Mesendoderm (in vitro differentiated cells): Measurements from ENCODE around the gene ZNF132.

Experiments used
- DNase-seq: peaks from one replicate; pipeline ENCODE4 v3.0.0; 2013
- H2AK5ac ChIP-seq: 2 replicates; pipeline ENCODE4 v1.6.1; 2013; ENCODE audit warnings: low read length, inconsistent platforms
- H2BK120ac ChIP-seq: 2 replicates; pipeline ENCODE4 v1.6.1; 2013; ENCODE audit warnings: low read depth, mild to moderate bottlenecking, low read length, moderate library complexity, mixed read lengths
- H2BK15ac ChIP-seq: replicated peaks from 2 replicates; pipeline ENCODE4 v1.6.1; 2013; ENCODE audit warnings: low read depth, mild to moderate bottlenecking, moderate library complexity
- H2BK5ac ChIP-seq: 2 replicates; pipeline ENCODE4 v1.6.1; 2013; ENCODE audit warnings: low read length, inconsistent platforms
- H3K18ac ChIP-seq: 2 replicates; pipeline ENCODE4 v1.6.1; 2013; ENCODE audit warnings: mild to moderate bottlenecking, low read length, mixed read lengths
- H3K23ac ChIP-seq: one replicate; pipeline ENCODE4 v1.6.1; 2013; ENCODE audit warnings: low read length
- H3K27ac ChIP-seq: 2 replicates; pipeline ENCODE4 v1.5.1; 2013; ENCODE audit warnings: low read depth, mild to moderate bottlenecking, inconsistent platforms, low read length, moderate library complexity
- H3K27me3 ChIP-seq: 2 replicates; pipeline ENCODE4 v1.6.1; 2013; ENCODE audit warnings: low read length, control low read depth, mild to moderate bottlenecking, inconsistent platforms; ENCODE audit not compliant: insufficient read depth, poor library complexity
- H3K36me3 ChIP-seq: 2 replicates; pipeline ENCODE4 v1.6.1; 2013; ENCODE audit warnings: low read length, inconsistent platforms; ENCODE audit not compliant: control insufficient read depth, insufficient read depth
- H3K4ac ChIP-seq: one replicate; pipeline ENCODE4 v1.6.1; 2013; ENCODE audit warnings: low read depth, mild to moderate bottlenecking, low read length, moderate library complexity
- H3K4me1 ChIP-seq: 2 replicates; pipeline ENCODE4 v1.6.1; 2013; ENCODE audit warnings: low read depth, low read length, inconsistent platforms; ENCODE audit not compliant: control insufficient read depth
- H3K4me2 ChIP-seq: 2 replicates; pipeline ENCODE4 v1.6.1; 2013; ENCODE audit warnings: low read length
- H3K4me3 ChIP-seq: 2 replicates; pipeline ENCODE4 v1.5.1; 2013; ENCODE audit warnings: mild to moderate bottlenecking, low read length
- H3K56ac ChIP-seq: one replicate; pipeline ENCODE4 v1.6.1; 2013; ENCODE audit warnings: low read length
- H3K79me1 ChIP-seq: 2 replicates; pipeline ENCODE4 v1.6.1; 2013; ENCODE audit warnings: low read length, inconsistent platforms
- H3K79me2 ChIP-seq: 2 replicates; pipeline ENCODE4 v1.6.1; 2013; ENCODE audit warnings: mild to moderate bottlenecking, low read length; ENCODE audit not compliant: control insufficient read depth, insufficient read depth
- H3K9ac ChIP-seq: 2 replicates; pipeline ENCODE4 v1.6.1; 2013; ENCODE audit warnings: low read length, inconsistent platforms
- H4K5ac ChIP-seq: one replicate; pipeline ENCODE4 v1.6.1; 2013; ENCODE audit warnings: low read length
- H4K8ac ChIP-seq: one replicate; pipeline ENCODE4 v1.6.1; 2013; ENCODE audit warnings: low read depth, mild to moderate bottlenecking, control low read depth, low read length, moderate library complexity
- WGBS: extraction: QIAGEN DNeasy Blood & Tissue Kit; methylation state at CpG from one replicate; pipeline ENCODE4 v1.1.7; 2013; ENCODE audit warnings: low lambda C conversion rate, missing lambda C conversion rate; ENCODE audit not compliant: insufficient coverage; ENCODE audit errors: extremely low coverage; 5-methylcytosine and 5-hydroxymethylcytosine counted together

The ZNF132 gene

DNA sequence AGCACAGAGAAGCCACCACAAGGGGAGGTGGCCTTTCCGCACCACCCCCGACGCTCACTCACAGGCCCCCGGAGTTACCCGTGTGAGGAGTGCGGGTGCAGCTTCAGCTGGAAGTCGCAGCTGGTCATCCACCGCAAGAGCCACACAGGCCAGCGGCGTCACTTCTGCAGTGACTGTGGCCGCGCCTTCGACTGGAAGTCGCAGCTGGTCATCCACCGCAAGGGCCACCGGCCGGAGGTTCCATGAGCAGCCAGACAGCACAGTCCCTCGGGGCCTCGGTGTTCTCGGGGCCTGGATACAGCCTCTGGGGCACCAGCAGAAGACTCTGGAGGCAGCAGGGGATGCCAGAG lies 40.5 kb upstream of the ZNF132 start:
- no peak overlapping the region for H2BK120ac ChIP-seq
- no peak overlapping the region for H2BK15ac ChIP-seq
- H3K27me3 ChIP-seq = no peaks in the 10 kb centered on the region
- no peak overlapping the region for H3K23ac ChIP-seq
- no peak overlapping the region for H3K18ac ChIP-seq
- no peak for DNase-seq
- H2AK5ac ChIP-seq = no peak overlapping the region
- H4K5ac ChIP-seq = no peak overlapping the region
- H3K9ac ChIP-seq = no peak overlapping the region
- no peaks in the 10 kb centered on the region for H3K79me2 ChIP-seq
- no CpG with 5 or more reads among the region's 20 CpGs for WGBS
- no peaks in the 10 kb centered on the region for H3K79me1 ChIP-seq
- H3K56ac ChIP-seq = no peak overlapping the region
- H3K4me3 ChIP-seq = no peak overlapping the region
- no peaks in the 10 kb centered on the region for H3K36me3 ChIP-seq
- no peak overlapping the region for H3K4me2 ChIP-seq
- peaks cover 3% of the 10 kb centered on the region for H3K4me1 ChIP-seq
- H2BK5ac ChIP-seq = no peak overlapping the region
- H4K8ac ChIP-seq = no peak overlapping the region
- no peak overlapping the region for H3K4ac ChIP-seq
- H3K27ac ChIP-seq = no peak overlapping the region

DNA sequence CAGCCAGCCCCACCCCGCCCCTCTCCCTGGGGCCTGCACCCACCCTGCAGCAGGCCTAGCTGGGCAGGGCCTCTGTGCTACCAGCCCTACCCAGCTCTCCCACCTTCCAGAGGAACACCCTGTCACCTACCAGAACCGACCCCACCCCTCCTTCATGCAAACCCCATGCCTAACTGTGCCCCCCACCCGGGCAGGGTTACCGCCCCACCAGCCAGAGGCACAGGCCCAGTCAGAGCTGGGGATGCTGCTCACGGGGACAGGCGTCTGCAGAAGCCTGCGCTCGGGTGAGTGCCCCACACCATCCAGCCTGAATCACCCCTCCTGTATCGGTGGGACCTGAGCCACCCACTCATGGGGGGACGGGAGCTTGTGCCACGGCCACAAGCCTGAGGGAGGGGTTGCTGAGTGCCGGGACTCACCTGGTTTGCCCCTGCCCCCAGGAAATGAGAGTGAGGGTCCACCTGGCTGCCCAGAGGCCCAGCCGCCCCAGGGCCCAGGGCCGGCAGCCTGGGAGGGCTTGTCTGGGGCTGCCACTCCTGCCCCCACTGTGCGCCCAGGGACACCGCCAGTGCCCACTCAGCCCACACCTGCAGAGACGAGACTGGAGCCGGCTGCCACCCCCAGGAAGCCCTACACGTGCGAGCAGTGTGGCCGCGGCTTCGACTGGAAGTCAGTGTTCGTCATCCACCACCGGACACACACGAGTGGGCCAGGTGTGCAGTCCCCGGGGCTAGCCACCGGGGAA lies 40.0 kb upstream of the ZNF132 start:
- WGBS = no CpG with 5 or more reads among the region's 28 CpGs

DNA sequence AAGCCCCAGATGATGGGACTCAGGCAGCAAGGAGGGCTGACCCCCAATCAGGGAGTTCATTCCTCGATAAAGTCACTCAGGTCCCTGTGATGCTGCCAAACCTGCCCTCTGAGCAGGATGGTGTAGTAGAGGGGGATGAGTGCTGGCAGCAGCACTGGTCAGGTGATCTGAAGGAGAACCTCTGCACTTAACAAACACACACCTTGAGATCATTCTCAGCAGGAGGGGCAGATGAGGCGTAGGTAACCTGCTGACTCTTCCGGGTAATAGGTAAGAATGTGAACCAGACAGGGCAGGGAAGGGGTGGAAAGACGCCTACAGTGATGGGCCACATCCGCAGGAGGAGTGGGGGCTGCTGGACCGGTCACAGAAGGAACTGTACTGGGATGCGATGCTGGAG lies 39.4 kb upstream of the ZNF132 start:
- no CpG with 5 or more reads among the region's 7 CpGs for WGBS
- Histone ChIP-seq H3K56ac (no peak overlapping the region), H3K9ac (no peak overlapping the region), H3K4me2 (no peak overlapping the region), H3K27me3 (no peaks in the 10 kb centered on the region), H3K4me3 (no peak overlapping the region), H3K79me2 (no peaks in the 10 kb centered on the region), H3K79me1 (no peaks in the 10 kb centered on the region), H3K4ac (no peak overlapping the region), H2BK5ac (no peak overlapping the region), H3K4me1 (peaks cover 3% of the 10 kb centered on the region), H2BK15ac (no peak overlapping the region), H4K5ac (no peak overlapping the region), H3K18ac (no peak overlapping the region), H2AK5ac (no peak overlapping the region), H3K27ac (no peak overlapping the region), H3K23ac (no peak overlapping the region), H3K36me3 (no peaks in the 10 kb centered on the region), H4K8ac (no peak overlapping the region), H2BK120ac (no peak overlapping the region)
- DNase-seq = no peak

More for the DNA sequence above, 40.0 kb upstream of the ZNF132 start:
- Histone ChIP-seq H3K9ac (no peak overlapping the region), H2AK5ac (no peak overlapping the region), H3K4me2 (no peak overlapping the region), H4K8ac (no peak overlapping the region), H3K4me1 (peaks cover 3% of the 10 kb centered on the region), H3K4ac (no peak overlapping the region), H2BK15ac (no peak overlapping the region), H3K56ac (no peak overlapping the region), H2BK120ac (no peak overlapping the region), H2BK5ac (no peak overlapping the region), H3K27ac (no peak overlapping the region), H3K18ac (no peak overlapping the region), H3K79me2 (no peaks in the 10 kb centered on the region), H3K36me3 (no peaks in the 10 kb centered on the region), H3K79me1 (no peaks in the 10 kb centered on the region), H3K23ac (no peak overlapping the region), H4K5ac (no peak overlapping the region), H3K27me3 (no peaks in the 10 kb centered on the region), H3K4me3 (no peak overlapping the region)
- DNase-seq = no peak

DNA sequence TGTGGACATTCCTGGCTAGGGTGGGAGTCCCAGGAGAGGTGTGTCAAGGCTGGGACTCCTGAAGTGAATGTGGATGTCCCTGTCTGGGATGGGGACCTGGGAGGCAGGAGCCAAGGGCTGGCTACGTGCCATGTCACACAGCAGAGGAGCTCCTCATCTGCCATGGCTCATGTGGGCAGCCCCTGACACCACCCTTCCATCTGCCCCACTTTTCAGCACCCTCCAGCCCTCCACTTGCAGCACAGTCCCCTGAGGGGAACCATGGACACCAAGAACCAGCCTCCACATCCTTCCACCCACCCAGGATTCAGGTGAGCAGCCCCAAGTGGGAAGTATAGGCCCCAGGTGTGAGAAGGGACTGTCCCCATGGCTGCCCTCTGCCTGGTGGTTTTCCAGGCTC lies 37.9 kb upstream of the ZNF132 start:
- H2BK5ac ChIP-seq = no peak overlapping the region
- WGBS = no CpG with 5 or more reads among the region's 1 CpG
- H3K27me3 ChIP-seq = no peaks in the 10 kb centered on the region
- no peak overlapping the region for H3K18ac ChIP-seq
- no peaks in the 10 kb centered on the region for H3K79me2 ChIP-seq
- no peak overlapping the region for H2BK15ac ChIP-seq
- no peak for DNase-seq
- no peak overlapping the region for H2BK120ac ChIP-seq
- no peak overlapping the region for H4K5ac ChIP-seq
- no peak overlapping the region for H2AK5ac ChIP-seq
- H3K36me3 ChIP-seq = no peaks in the 10 kb centered on the region
- H3K4me3 ChIP-seq = no peak overlapping the region
- H3K4me1 ChIP-seq = peaks cover 3% of the 10 kb centered on the region
- H3K4me2 ChIP-seq = no peak overlapping the region
- H3K27ac ChIP-seq = no peak overlapping the region
- H4K8ac ChIP-seq = no peak overlapping the region
- H3K9ac ChIP-seq = no peak overlapping the region
- H3K4ac ChIP-seq = no peak overlapping the region
- no peaks in the 10 kb centered on the region for H3K79me1 ChIP-seq
- H3K23ac ChIP-seq = no peak overlapping the region
- no peak overlapping the region for H3K56ac ChIP-seq

DNA sequence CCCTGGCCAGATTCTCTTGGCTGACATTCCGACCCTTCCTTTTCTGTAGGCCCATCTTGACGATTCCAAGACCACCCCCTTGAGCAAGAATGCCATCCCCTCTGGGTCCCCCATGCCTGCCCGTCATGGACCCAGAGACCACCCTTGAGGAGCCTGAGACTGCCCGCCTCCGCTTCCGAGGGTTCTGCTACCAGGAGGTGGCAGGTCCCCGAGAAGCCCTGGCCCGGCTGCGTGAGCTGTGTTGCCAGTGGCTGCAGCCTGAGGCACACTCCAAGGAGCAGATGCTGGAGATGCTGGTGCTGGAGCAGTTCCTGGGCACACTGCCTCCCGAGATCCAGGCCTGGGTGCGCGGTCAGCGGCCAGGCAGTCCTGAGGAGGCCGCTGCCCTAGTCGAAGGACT lies 37.2 kb upstream of the ZNF132 start:
- Histone ChIP-seq H3K79me1 (no peaks in the 10 kb centered on the region), H3K4ac (no peak overlapping the region), H2BK5ac (no peak overlapping the region), H3K4me2 (no peak overlapping the region), H2BK15ac (no peak overlapping the region), H3K18ac (no peak overlapping the region), H3K27ac (no peak overlapping the region), H3K4me3 (no peak overlapping the region), H3K4me1 (peaks cover 3% of the 10 kb centered on the region), H4K5ac (no peak overlapping the region), H3K36me3 (peaks cover 1% of the 10 kb centered on the region), H3K56ac (peak overlapping the region; percentile 85), H3K23ac (no peak overlapping the region), H2BK120ac (no peak overlapping the region), H4K8ac (no peak overlapping the region), H3K9ac (no peak overlapping the region), H2AK5ac (no peak overlapping the region), H3K27me3 (no peaks in the 10 kb centered on the region), H3K79me2 (no peaks in the 10 kb centered on the region)
- no CpG with 5 or more reads among the region's 15 CpGs for WGBS
- DNase-seq = no peak

DNA sequence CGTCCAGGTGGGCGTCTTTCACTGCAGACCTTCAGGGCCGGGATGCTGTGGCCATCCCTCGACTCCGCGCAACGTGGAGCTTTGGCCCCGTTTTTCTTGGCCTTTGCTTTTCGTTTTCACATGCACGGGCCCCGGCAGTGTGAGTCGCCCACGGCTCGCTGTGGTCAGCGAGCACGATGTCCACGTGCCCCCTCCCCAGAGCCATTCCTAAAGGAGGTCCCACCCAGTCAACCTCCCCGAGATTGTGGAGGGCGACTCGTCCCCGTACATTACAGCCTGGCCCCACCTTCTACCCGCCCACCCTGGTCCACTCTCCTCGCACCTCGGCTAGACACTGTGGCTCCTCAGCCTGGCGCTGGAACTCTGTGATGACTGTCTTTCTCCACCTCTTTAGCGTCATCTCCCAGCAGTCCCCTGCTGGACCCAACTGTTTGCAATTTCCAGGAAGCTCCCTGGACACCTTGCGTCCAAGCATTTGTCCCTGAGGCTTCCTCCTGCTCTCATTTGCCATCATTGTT lies 36.6 kb upstream of the ZNF132 start:
- Histone ChIP-seq H3K36me3 (peaks cover 3% of the 10 kb centered on the region), H2BK15ac (no peak overlapping the region), H3K18ac (peak overlapping the region; percentile 6), H3K27ac (peak overlapping the region; percentile 87), H3K9ac (peak overlapping the region; percentile 85), H3K56ac (peak overlapping the region; percentile 85), H4K8ac (no peak overlapping the region), H4K5ac (no peak overlapping the region), H3K79me2 (no peaks in the 10 kb centered on the region), H3K4me3 (peak overlapping the region; percentile 56), H2BK120ac (no peak overlapping the region), H3K27me3 (no peaks in the 10 kb centered on the region), H3K4ac (no peak overlapping the region), H2AK5ac (no peak overlapping the region), H2BK5ac (no peak overlapping the region), H3K79me1 (no peaks in the 10 kb centered on the region), H3K23ac (no peak overlapping the region), H3K4me2 (peak overlapping the region; percentile 85), H3K4me1 (peaks cover 3% of the 10 kb centered on the region)
- WGBS = no CpG with 5 or more reads among the region's 27 CpGs
- DNase-seq = peak; percentile 39
